ENCODE data around the gene UBE2G2.

GRCh38 chr21:44800103-44800502 is 1.5 kb downstream of the UBE2G2 start:
- no peak for TF ChIP-seq BACH2 (CRISPR knock-in tag; IDR thresholded peaks at IDR 0.05; ENCODE audit: borderline replicate concordance)
- TF ChIP-seq, protein P1, sequence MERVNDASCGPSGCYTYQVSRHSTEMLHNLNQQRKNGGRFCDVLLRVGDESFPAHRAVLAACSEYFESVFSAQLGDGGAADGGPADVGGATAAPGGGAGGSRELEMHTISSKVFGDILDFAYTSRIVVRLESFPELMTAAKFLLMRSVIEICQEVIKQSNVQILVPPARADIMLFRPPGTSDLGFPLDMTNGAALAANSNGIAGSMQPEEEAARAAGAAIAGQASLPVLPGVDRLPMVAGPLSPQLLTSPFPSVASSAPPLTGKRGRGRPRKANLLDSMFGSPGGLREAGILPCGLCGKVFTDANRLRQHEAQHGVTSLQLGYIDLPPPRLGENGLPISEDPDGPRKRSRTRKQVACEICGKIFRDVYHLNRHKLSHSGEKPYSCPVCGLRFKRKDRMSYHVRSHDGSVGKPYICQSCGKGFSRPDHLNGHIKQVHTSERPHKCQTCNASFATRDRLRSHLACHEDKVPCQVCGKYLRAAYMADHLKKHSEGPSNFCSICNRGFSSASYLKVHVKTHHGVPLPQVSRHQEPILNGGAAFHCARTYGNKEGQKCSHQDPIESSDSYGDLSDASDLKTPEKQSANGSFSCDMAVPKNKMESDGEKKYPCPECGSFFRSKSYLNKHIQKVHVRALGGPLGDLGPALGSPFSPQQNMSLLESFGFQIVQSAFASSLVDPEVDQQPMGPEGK (CRISPR knock-in tag; IDR thresholded peaks at IDR 0.05; ENCODE audit: borderline replicate concordance), result no peak
- no peak for TF ChIP-seq TCF4 (CRISPR knock-in tag; IDR thresholded peaks at IDR 0.05; ENCODE audit: borderline replicate concordance)
- TF ChIP-seq, protein P2, sequence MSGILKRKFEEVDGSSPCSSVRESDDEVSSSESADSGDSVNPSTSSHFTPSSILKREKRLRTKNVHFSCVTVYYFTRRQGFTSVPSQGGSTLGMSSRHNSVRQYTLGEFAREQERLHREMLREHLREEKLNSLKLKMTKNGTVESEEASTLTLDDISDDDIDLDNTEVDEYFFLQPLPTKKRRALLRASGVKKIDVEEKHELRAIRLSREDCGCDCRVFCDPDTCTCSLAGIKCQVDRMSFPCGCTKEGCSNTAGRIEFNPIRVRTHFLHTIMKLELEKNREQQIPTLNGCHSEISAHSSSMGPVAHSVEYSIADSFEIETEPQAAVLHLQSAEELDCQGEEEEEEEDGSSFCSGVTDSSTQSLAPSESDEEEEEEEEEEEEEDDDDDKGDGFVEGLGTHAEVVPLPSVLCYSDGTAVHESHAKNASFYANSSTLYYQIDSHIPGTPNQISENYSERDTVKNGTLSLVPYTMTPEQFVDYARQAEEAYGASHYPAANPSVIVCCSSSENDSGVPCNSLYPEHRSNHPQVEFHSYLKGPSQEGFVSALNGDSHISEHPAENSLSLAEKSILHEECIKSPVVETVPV (CRISPR knock-in tag; IDR thresholded peaks at IDR 0.05), result no peak
- no peak for TF ChIP-seq RARB (CRISPR knock-in tag; IDR thresholded peaks at IDR 0.05)

Measured in SK-N-SH treated with all-trans-retinoic acid at 6 μM for 48 hours (cell line).